ENCODE results near the gene HS6ST1. TPM values are rescaled to one million over a fixed set of nuclear protein-coding genes. Genes with fewer than 3 reads are reported as not detected.

HS6ST1 gene
- total RNA-seq, 2 donors from 2014 or later: 69.0 to 233 TPM

GRCh38 chr2:128360711-128361110 is 42.0 kb upstream of the HS6ST1 start:
- no peaks in the 10 kb centered on the region for H3K27me3 ChIP-seq (replicated peaks; ENCODE audit: insufficient read depth)
- no peaks in the 10 kb centered on the region for H3K9me3 ChIP-seq
- 94% methylated on average over 8 of the region's 8 CpGs for WGBS
- no peaks in the 10 kb centered on the region for H3K4me1 ChIP-seq (replicated peaks)
- H3K36me3 ChIP-seq: no peaks in the 10 kb centered on the region
- no peak for TF ChIP-seq POLR2AphosphoS5 (IDR thresholded peaks at IDR 0.05)
- TF ChIP-seq POLR2A (IDR thresholded peaks at IDR 0.05): no peak
- no peak for TF ChIP-seq CTCF (IDR thresholded peaks at IDR 0.05)
- no peak for DNase-seq (ENCODE audit: low spot score)
- intact Hi-C loops (cut with DNase I): no loop called here
- no peak overlapping the region for H3K27ac ChIP-seq
- no peak overlapping the region for H3K4me3 ChIP-seq

- Histone ChIP-seq H3K36me3 (no peaks in the 10 kb centered on the region), H3K4me1 (replicated peaks) (no peaks in the 10 kb centered on the region), H3K27me3 (replicated peaks; ENCODE audit: insufficient read depth) (no peaks in the 10 kb centered on the region), H3K4me3 (no peak overlapping the region), H3K27ac (no peak overlapping the region), H3K9me3 (no peaks in the 10 kb centered on the region)
- no peak for DNase-seq (ENCODE audit: low spot score)
- TF ChIP-seq POLR2A (IDR thresholded peaks at IDR 0.05) (no peak), POLR2AphosphoS5 (IDR thresholded peaks at IDR 0.05) (no peak), CTCF (IDR thresholded peaks at IDR 0.05) (no peak)
- intact Hi-C loops (cut with DNase I): no loop called here
- 90% methylated on average over 11 of the region's 11 CpGs for WGBS
These were observed 41.2 kb upstream of the HS6ST1 start for GRCh38 chr2:128359841-128360240.

- intact Hi-C loops (cut with DNase I): no loop called here
- no peak for TF ChIP-seq POLR2AphosphoS5 (IDR thresholded peaks at IDR 0.05)
- TF ChIP-seq POLR2A (IDR thresholded peaks at IDR 0.05): no peak
- H3K4me1 ChIP-seq (replicated peaks): no peaks in the 10 kb centered on the region
- no peak overlapping the region for H3K27ac ChIP-seq
- no peaks in the 10 kb centered on the region for H3K36me3 ChIP-seq
- H3K27me3 ChIP-seq (replicated peaks; ENCODE audit: insufficient read depth): no peaks in the 10 kb centered on the region
- WGBS: 93% methylated on average over 16 of the region's 16 CpGs
- no peak for DNase-seq (ENCODE audit: low spot score)
- H3K9me3 ChIP-seq: no peaks in the 10 kb centered on the region
- no peak overlapping the region for H3K4me3 ChIP-seq
These were observed 40.5 kb upstream of the HS6ST1 start for GRCh38 chr2:128358941-128359731.

GRCh38 chr2:128357506-128358370 is 39.1 kb upstream of the HS6ST1 start:
- Histone ChIP-seq H3K36me3 (no peaks in the 10 kb centered on the region), H3K27me3 (replicated peaks; ENCODE audit: insufficient read depth) (no peaks in the 10 kb centered on the region), H3K27ac (no peak overlapping the region), H3K9me3 (no peaks in the 10 kb centered on the region), H3K4me3 (no peak overlapping the region), H3K4me1 (replicated peaks) (no peaks in the 10 kb centered on the region)
- WGBS: 90% methylated on average over 12 of the region's 12 CpGs
- TF ChIP-seq POLR2A (IDR thresholded peaks at IDR 0.05): no peak
- no peak for DNase-seq (ENCODE audit: low spot score)
- intact Hi-C loops (cut with DNase I): no loop called here

- DNase-seq (ENCODE audit: low spot score): no peak
- H3K36me3 ChIP-seq: no peaks in the 10 kb centered on the region
- H3K27ac ChIP-seq: no peak overlapping the region
- H3K27me3 ChIP-seq (replicated peaks; ENCODE audit: insufficient read depth): no peaks in the 10 kb centered on the region
- WGBS: 94% methylated on average over 2 of the region's 2 CpGs
- no peaks in the 10 kb centered on the region for H3K9me3 ChIP-seq
- H3K4me3 ChIP-seq: no peak overlapping the region
- TF ChIP-seq POLR2A (IDR thresholded peaks at IDR 0.05): no peak
- TF ChIP-seq CTCF (IDR thresholded peaks at IDR 0.05): no peak
- TF ChIP-seq POLR2AphosphoS5 (IDR thresholded peaks at IDR 0.05): no peak
- intact Hi-C loops (cut with DNase I): no loop called here
- no peaks in the 10 kb centered on the region for H3K4me1 ChIP-seq (replicated peaks)
These were observed 37.5 kb upstream of the HS6ST1 start for GRCh38 chr2:128356127-128356526.

Measured in prostate gland (tissue), 2 donors.